Measurements from ENCODE around the gene CAPS. TPM values are rescaled to one million over a fixed set of nuclear protein-coding genes. Genes with fewer than 3 reads are reported as not detected.

CAPS gene
- total and polyA plus RNA-seq, 12 donors: 1.3 to 14.1 (median 3.0) TPM

- H3K4me1 ChIP-seq: peaks cover 37 to 100% (median 94%) of the 10 kb centered on the region in 9 donors
- DNase-seq: no peak
- H3K27ac ChIP-seq: peak overlapping the region; percentile 33 to 82 (median 68)
- H3K36me3 ChIP-seq: peaks cover 0 to 23% (median 0%) of the 10 kb centered on the region in 9 donors
- ATAC-seq: peak in 1 of 8 donors; percentile 2
- no peaks in the 10 kb centered on the region for H3K9me3 ChIP-seq
- intact Hi-C loops (cut with DNase I): loop anchor here in 1 of 10 donors (10.0 kb wide), 1 partner anchor 609 kb away; the partner anchor contains the start of gene PTPRS
- WGBS, 2 donors: 39 to 50% methylated on average over 6 of the region's 6 CpGs
- H3K27me3 ChIP-seq: no peaks in the 10 kb centered on the region
- TF ChIP-seq, protein P1, sequence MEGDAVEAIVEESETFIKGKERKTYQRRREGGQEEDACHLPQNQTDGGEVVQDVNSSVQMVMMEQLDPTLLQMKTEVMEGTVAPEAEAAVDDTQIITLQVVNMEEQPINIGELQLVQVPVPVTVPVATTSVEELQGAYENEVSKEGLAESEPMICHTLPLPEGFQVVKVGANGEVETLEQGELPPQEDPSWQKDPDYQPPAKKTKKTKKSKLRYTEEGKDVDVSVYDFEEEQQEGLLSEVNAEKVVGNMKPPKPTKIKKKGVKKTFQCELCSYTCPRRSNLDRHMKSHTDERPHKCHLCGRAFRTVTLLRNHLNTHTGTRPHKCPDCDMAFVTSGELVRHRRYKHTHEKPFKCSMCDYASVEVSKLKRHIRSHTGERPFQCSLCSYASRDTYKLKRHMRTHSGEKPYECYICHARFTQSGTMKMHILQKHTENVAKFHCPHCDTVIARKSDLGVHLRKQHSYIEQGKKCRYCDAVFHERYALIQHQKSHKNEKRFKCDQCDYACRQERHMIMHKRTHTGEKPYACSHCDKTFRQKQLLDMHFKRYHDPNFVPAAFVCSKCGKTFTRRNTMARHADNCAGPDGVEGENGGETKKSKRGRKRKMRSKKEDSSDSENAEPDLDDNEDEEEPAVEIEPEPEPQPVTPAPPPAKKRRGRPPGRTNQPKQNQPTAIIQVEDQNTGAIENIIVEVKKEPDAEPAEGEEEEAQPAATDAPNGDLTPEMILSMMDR (IDR thresholded peaks at IDR 0.05): no peak
- H3K4me3 ChIP-seq: peak overlapping the region in 3 of 10 donors; percentile 5 to 13 (median 6)
These were observed 40.2 kb downstream of the CAPS start for GRCh38 chr19:5954293-5954692.

- DNase-seq (no peak), ATAC-seq (no peak)
- Histone ChIP-seq H3K27me3 (no peaks in the 10 kb centered on the region), H3K4me1 (peaks cover 45 to 100% (median 95%) of the 10 kb centered on the region in 9 donors), H3K36me3 (peaks cover 0 to 11% (median 0%) of the 10 kb centered on the region in 9 donors), H3K4me3 (no peak overlapping the region), H3K27ac (peak overlapping the region in 9 of 10 donors; percentile 38 to 82 (median 68)), H3K9me3 (no peaks in the 10 kb centered on the region)
- TF ChIP-seq, protein P1 (IDR thresholded peaks at IDR 0.05): no peak
- intact Hi-C loops (cut with DNase I): loop anchor here in 1 of 10 donors (10.0 kb wide), 1 partner anchor 611 kb away; the partner anchor contains the start of gene PTPRS
- WGBS, 2 donors: 55 to 58% methylated on average over 3 of the region's 3 CpGs
These were observed 41.5 kb downstream of the CAPS start for GRCh38 chr19:5955636-5955935.

- TF ChIP-seq, protein P1 (IDR thresholded peaks at IDR 0.05): no peak
These were observed 42.3 kb downstream of the CAPS start for GRCh38 chr19:5956323-5956722.

DNA sequence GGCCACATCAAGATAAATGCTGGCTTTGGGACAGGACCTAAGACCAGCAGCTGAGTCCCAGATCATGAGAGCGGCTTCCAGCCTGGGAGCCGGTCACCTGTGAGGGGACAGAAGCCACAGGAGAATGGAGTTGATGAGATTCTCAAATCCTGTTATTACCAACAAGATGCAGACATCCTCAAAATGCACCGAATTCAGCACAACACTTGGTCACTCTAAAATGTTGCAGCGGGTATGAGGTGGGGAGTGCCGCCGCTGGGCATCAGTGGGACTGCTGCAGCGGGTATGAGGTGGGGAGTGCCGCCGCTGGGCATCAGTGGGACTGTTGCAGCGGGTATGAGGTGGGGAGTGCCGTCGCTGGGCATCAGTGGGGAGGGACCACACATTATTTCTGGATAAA lies 42.7 kb downstream of the CAPS start:
- H3K27me3 ChIP-seq: no peaks in the 10 kb centered on the region
- H3K4me1 ChIP-seq: peaks cover 45 to 100% (median 95%) of the 10 kb centered on the region in 9 donors
- H3K9me3 ChIP-seq: no peaks in the 10 kb centered on the region
- 78 to 87% methylated on average over 12 of the region's 12 CpGs for WGBS, 2 donors
- H3K27ac ChIP-seq: peak overlapping the region in 3 of 10 donors; percentile 20 to 82 (median 68)
- no peak for ATAC-seq
- DNase-seq: no peak
- intact Hi-C loops (cut with DNase I): loop anchor here in 1 of 10 donors (10.0 kb wide), 1 partner anchor 612 kb away; the partner anchor contains the start of gene PTPRS
- H3K36me3 ChIP-seq: peaks cover 0 to 11% (median 0%) of the 10 kb centered on the region in 9 donors
- TF ChIP-seq, protein P1 (IDR thresholded peaks at IDR 0.05): no peak
- no peak overlapping the region for H3K4me3 ChIP-seq

More at GRCh38 chr19:5956323-5956722, 42.3 kb downstream of the CAPS start:
- Histone ChIP-seq H3K27ac (peak overlapping the region in 5 of 10 donors; percentile 21 to 82 (median 68)), H3K4me3 (no peak overlapping the region), H3K4me1 (peaks cover 45 to 100% (median 95%) of the 10 kb centered on the region in 9 donors), H3K27me3 (no peaks in the 10 kb centered on the region), H3K36me3 (peaks cover 0 to 11% (median 0%) of the 10 kb centered on the region in 9 donors), H3K9me3 (no peaks in the 10 kb centered on the region)
- ATAC-seq (no peak), DNase-seq (no peak)
- 54 to 59% methylated on average over 3 of the region's 3 CpGs for WGBS, 2 donors
- intact Hi-C loops (cut with DNase I): loop anchor here in 1 of 10 donors (10.0 kb wide), 1 partner anchor 612 kb away; the partner anchor contains the start of gene PTPRS
